ENCODE measurements around the gene TET3. TPM values are rescaled to one million over a fixed set of nuclear protein-coding genes. Genes with fewer than 3 reads are reported as not detected.

The TET3 gene
- total RNA-seq, 2 donors from 2014 or later = 1.9 to 3.9 TPM

- H3K27me3 ChIP-seq = no peaks in the 10 kb centered on the region
- H3K27ac ChIP-seq = no peak overlapping the region
- no peak for DNase-seq (ENCODE audit: low spot score)
- H3K36me3 ChIP-seq = no peaks in the 10 kb centered on the region
- H3K9me3 ChIP-seq = no peaks in the 10 kb centered on the region
- no peak for TF ChIP-seq CTCF (IDR thresholded peaks at IDR 0.05)
- no peak overlapping the region for H3K4me3 ChIP-seq
- peaks cover 0 to 14% of the 10 kb centered on the region in 2 donors for H3K4me1 ChIP-seq
These were observed 36.7 kb downstream of the TET3 start for GRCh38 chr2:74021407-74021755.

- Histone ChIP-seq H3K4me1 (peaks cover 0 to 14% of the 10 kb centered on the region in 2 donors), H3K36me3 (no peaks in the 10 kb centered on the region), H3K4me3 (no peak overlapping the region), H3K9me3 (no peaks in the 10 kb centered on the region), H3K27me3 (no peaks in the 10 kb centered on the region), H3K27ac (no peak overlapping the region)
- no peak for TF ChIP-seq CTCF (IDR thresholded peaks at IDR 0.05)
- DNase-seq (ENCODE audit: low spot score) = no peak
These were observed 39.5 kb downstream of the TET3 start for GRCh38 chr2:74024216-74024615.

GRCh38 chr2:74025971-74026612 is 41.4 kb downstream of the TET3 start:
- Histone ChIP-seq H3K9me3 (no peaks in the 10 kb centered on the region), H3K36me3 (no peaks in the 10 kb centered on the region), H3K4me3 (no peak overlapping the region), H3K27me3 (no peaks in the 10 kb centered on the region), H3K27ac (no peak overlapping the region), H3K4me1 (no peaks in the 10 kb centered on the region)
- no peak for DNase-seq (ENCODE audit: low spot score)
- TF ChIP-seq CTCF (IDR thresholded peaks at IDR 0.05) = no peak

GRCh38 chr2:74026687-74027241 is 42.1 kb downstream of the TET3 start:
- Histone ChIP-seq H3K27ac (no peak overlapping the region), H3K4me3 (no peak overlapping the region), H3K27me3 (no peaks in the 10 kb centered on the region), H3K36me3 (no peaks in the 10 kb centered on the region), H3K9me3 (no peaks in the 10 kb centered on the region), H3K4me1 (peaks cover 0 to under 1% of the 10 kb centered on the region in 2 donors)
- TF ChIP-seq CTCF (IDR thresholded peaks at IDR 0.05) = no peak
- no peak for DNase-seq (ENCODE audit: low spot score)

- no peak overlapping the region for H3K27ac ChIP-seq
- no peak for TF ChIP-seq CTCF (IDR thresholded peaks at IDR 0.05)
- peaks cover 0 to 8% of the 10 kb centered on the region in 2 donors for H3K4me1 ChIP-seq
These were observed 42.8 kb downstream of the TET3 start for GRCh38 chr2:74027496-74027895.

GRCh38 chr2:74028290-74028689 is 43.6 kb downstream of the TET3 start:
- peaks cover 0 to 12% of the 10 kb centered on the region in 2 donors for H3K4me1 ChIP-seq
- no peak overlapping the region for H3K27ac ChIP-seq
- H3K9me3 ChIP-seq = no peaks in the 10 kb centered on the region

More at GRCh38 chr2:74027496-74027895, 42.8 kb downstream of the TET3 start:
- H3K4me3 ChIP-seq = no peak overlapping the region
- no peaks in the 10 kb centered on the region for H3K27me3 ChIP-seq
- no peaks in the 10 kb centered on the region for H3K9me3 ChIP-seq
- no peaks in the 10 kb centered on the region for H3K36me3 ChIP-seq
- DNase-seq (ENCODE audit: low spot score) = no peak

More at GRCh38 chr2:74028290-74028689, 43.6 kb downstream of the TET3 start:
- no peak for DNase-seq (ENCODE audit: low spot score)
- no peaks in the 10 kb centered on the region for H3K36me3 ChIP-seq
- no peaks in the 10 kb centered on the region for H3K27me3 ChIP-seq
- TF ChIP-seq CTCF (IDR thresholded peaks at IDR 0.05) = no peak
- no peak overlapping the region for H3K4me3 ChIP-seq

Data from right atrium auricular region (tissue), 2 donors.